Mucosa of descending colon (tissue), 3 donors: Measurements from ENCODE around the gene RNASE1. TPM values are rescaled to one million over a fixed set of nuclear protein-coding genes. Genes with fewer than 3 reads are reported as not detected.
"Not testable (repeated sequence)": the region's sequence is repeated elsewhere in the genome, so short reads cannot be mapped to it uniquely, and the experiment has no call there.

Source experiments
- ATAC-seq: fragments of 200-7000 bp; cut with Tn5 transposase; one replicate; pipeline ENCODE4 v1.9.1; 2020; ENCODE audit warnings: mild to moderate bottlenecking, moderate library complexity
- DNase-seq, 3 donors: peaks; one replicate each; pipeline ENCODE4 v3.0.0-alpha.2; 2020
- H3K36me3 ChIP-seq: fragments of 200-600 bp; one replicate; pipeline ENCODE4 v1.8.0; 2021; ENCODE audit warnings: low read depth, mild to moderate bottlenecking
- H3K4me1 ChIP-seq: fragments of 200-600 bp; one replicate; pipeline ENCODE4 v1.8.0; 2021; ENCODE audit warnings: low read depth, mild to moderate bottlenecking
- H3K4me3 ChIP-seq: fragments of 200-600 bp; one replicate; pipeline ENCODE4 v1.8.0; 2021; ENCODE audit warnings: mild to moderate bottlenecking
- H3K9me3 ChIP-seq: fragments of 200-600 bp; one replicate; pipeline ENCODE4 v1.8.0; 2021; ENCODE audit warnings: mild to moderate bottlenecking
- intact Hi-C, 2 donors: fragments of 100-400 bp; cut with DNase I in 1 of 2; cut with micrococcal nuclease in 1 of 2; formaldehyde crosslinking; loops; one replicate each; pipeline versions ENCODE4 v1.11.0 to v1.11.1; 2022; cut with DNase I, micrococcal nuclease
- total RNA-seq, 3 donors: library from RNA; stranded (reverse); fragmentation: NEBNext Ultra II Directional in 2 of 3; extraction: Animal tissue kit (Norgen Biotek cat#: 25700) in 2 of 3; gene quantifications; one replicate each; pipeline versions ENCODE4 v1.2.1 to v1.2.4, GENCODE V29; 2021 to 2023
- TF ChIP-seq, protein P1 (sequence below): fragments of 200-600 bp; IDR thresholded peaks from one replicate; pipeline ENCODE4 v1.8.0; 2022; ENCODE audit warnings: antibody characterized with exemption, mild to moderate bottlenecking
- donor health status: DM: no; HTN: no; CAD: no; lungs with moderate emphysema.
- donor health status: DM: no; HTN: no; CAD: no.
- donor health status: DM: no; HTN: yes; CAD: no.

The RNASE1 gene
- total RNA-seq, 3 donors from 2014 or later = 105 to 275 (median 203) TPM

DNA sequence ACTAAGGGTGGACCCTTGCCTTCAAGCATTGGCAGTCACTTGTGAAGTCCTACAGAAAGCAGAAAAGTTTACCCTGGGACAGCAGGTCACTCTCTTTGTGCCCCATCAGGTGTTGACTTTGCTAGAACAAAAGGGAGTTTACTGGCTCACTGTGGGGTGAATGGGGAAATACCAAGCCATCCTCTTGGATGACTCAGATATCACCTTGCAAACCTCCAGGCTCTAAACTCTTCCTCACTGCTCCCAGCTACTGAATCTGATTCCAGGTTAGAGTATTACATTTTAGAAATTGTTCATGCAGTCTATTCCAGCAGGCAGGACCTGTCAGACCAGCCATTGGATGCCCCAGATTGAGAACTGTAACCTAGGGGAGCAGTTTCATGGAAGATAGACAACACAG lies 41.7 kb downstream of the RNASE1 start:
- TF ChIP-seq, protein P1, sequence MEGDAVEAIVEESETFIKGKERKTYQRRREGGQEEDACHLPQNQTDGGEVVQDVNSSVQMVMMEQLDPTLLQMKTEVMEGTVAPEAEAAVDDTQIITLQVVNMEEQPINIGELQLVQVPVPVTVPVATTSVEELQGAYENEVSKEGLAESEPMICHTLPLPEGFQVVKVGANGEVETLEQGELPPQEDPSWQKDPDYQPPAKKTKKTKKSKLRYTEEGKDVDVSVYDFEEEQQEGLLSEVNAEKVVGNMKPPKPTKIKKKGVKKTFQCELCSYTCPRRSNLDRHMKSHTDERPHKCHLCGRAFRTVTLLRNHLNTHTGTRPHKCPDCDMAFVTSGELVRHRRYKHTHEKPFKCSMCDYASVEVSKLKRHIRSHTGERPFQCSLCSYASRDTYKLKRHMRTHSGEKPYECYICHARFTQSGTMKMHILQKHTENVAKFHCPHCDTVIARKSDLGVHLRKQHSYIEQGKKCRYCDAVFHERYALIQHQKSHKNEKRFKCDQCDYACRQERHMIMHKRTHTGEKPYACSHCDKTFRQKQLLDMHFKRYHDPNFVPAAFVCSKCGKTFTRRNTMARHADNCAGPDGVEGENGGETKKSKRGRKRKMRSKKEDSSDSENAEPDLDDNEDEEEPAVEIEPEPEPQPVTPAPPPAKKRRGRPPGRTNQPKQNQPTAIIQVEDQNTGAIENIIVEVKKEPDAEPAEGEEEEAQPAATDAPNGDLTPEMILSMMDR = no peak
- ATAC-seq = peak; percentile 38
- H3K9me3 ChIP-seq = no peaks in the 10 kb centered on the region
- no peaks in the 10 kb centered on the region for H3K4me1 ChIP-seq
- intact Hi-C loops = no loop called here
- H3K4me3 ChIP-seq = no peak overlapping the region
- no peak for DNase-seq
- H3K36me3 ChIP-seq = no peaks in the 10 kb centered on the region

DNA sequence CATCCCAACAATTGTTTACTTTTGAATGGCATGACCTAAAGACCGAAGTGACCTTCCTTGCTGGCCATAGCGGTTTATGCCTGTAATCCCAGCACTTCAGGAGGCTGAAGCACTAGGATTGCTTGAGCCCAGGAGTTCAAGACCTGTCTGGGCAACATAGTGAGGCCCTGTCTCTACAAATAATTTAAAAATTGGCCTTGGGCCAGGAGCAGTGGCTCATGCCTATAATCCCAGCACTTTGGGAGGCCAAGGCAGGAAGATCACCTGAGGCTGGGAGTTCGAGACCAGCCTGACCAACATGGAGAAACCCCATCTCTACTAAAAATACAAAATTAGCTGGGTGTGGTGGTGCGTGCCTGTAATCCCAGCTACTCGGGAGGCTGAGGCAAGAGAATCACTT lies 43.2 kb downstream of the RNASE1 start:
- intact Hi-C loops, ATAC-seq: not testable (repeated sequence)

DNA sequence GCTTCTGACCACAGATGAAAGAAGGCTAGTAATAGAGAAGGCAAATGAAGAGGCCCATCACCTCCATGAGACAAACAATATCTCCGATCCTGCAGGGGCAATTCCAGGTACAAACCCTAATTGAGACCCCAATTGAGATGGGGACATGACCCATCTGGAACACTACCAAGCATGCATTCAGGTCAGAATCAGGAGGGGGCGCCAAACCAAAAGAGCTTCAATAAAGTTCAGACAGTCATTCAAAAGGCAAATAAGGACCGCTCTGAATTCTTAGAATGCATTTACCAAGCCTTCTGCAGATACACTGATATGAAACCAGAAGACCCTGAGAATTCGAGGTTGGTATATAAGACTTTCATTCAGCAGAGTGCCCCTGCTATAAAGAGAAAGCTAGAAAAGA lies 44.7 kb downstream of the RNASE1 start:
- TF ChIP-seq, protein P1 = no peak
- intact Hi-C loops = no loop called here
- no peak overlapping the region for H3K4me3 ChIP-seq
- no peaks in the 10 kb centered on the region for H3K4me1 ChIP-seq
- no peak for ATAC-seq
- peak in 1 of 3 donors; percentile 74 for DNase-seq
- no peaks in the 10 kb centered on the region for H3K36me3 ChIP-seq
- no peaks in the 10 kb centered on the region for H3K9me3 ChIP-seq

More for the DNA sequence above, 43.2 kb downstream of the RNASE1 start:
- DNase-seq, H3K4me1 ChIP-seq, H3K36me3 ChIP-seq, H3K9me3 ChIP-seq, H3K4me3 ChIP-seq: not testable (repeated sequence)

DNA sequence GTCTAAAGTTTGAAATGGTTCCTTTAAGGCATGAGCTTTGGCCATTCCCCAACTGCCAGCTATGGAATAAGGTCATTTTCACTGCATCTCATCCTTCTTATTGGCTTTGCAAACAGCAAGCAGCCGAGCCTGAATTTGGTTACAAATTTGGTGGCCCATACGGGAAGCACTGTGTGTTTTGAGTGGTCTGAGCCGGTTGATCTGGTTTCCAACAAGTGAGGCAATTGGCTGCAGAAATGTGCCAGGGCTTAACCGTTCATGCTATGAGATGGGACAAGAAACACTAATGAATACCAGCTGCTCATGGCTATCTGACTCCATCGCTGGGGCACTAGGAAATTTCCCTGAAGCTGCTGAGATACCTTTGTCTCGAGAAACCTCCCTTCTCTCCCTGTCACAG lies 47.6 kb downstream of the RNASE1 start:
- intact Hi-C loops = no loop called here
- Histone ChIP-seq H3K4me3 (no peak overlapping the region), H3K36me3 (no peaks in the 10 kb centered on the region), H3K4me1 (no peaks in the 10 kb centered on the region), H3K9me3 (peaks cover 11% of the 10 kb centered on the region)
- ATAC-seq (no peak), DNase-seq (no peak)
- TF ChIP-seq, protein P1 = no peak

DNA sequence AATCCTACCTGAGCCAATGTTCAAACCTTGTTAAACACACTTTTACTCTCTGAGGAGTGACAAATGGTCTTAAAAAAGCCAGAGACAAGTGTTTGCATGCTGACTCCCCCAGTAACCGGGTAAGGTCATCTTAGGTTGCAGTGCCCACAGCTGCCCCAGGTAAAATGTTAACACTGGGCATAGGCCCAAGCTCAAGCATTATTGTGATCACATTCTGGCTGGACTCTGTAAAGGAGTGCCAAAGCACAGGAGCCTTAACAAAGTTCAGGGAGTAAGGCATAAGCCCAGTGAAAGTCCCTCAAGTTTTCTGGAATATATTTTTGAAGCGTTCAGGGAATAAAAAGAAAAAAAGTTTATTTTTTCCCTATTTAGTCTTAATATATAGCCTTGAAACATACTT lies 48.3 kb downstream of the RNASE1 start:
- no peak overlapping the region for H3K4me3 ChIP-seq
- H3K4me1 ChIP-seq = no peaks in the 10 kb centered on the region
- ATAC-seq (no peak), DNase-seq (no peak)
- H3K9me3 ChIP-seq = peaks cover 11% of the 10 kb centered on the region
- no peaks in the 10 kb centered on the region for H3K36me3 ChIP-seq
- TF ChIP-seq, protein P1 = no peak
- intact Hi-C loops = no loop called here

DNA sequence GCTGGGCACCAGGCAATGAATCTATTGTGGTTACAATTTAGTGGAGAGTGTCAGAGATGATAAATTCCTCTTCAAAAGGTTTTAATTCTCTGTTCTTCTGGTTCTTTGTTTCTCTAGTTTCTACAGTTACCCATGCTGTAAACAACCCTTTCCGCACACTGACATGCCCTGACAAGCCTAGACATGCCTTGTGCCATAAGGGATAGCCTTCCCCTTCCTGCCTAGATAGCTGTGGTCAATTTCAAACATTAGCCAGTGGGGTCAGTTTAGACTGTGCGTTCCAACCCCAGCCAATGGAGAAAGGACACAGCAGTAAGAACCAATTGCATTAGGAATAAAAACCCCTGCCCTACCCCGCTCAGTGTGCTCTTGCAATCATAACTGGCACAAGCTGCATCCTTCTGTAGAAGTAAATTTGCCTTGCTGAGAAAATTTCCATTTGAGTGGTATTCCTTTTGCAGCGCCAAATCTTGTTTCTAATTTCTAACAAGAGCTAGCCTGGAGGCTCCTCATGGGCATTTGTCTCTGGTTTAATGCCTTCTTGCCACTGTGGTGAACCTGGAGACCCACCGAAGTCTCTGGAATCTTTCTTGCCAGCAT lies 50.6 kb downstream of the RNASE1 start:
- peaks cover 11% of the 10 kb centered on the region for H3K9me3 ChIP-seq
- H3K4me1 ChIP-seq = no peaks in the 10 kb centered on the region
- DNase-seq (no peak), ATAC-seq (no peak)
- intact Hi-C loops = no loop called here
- H3K36me3 ChIP-seq = no peaks in the 10 kb centered on the region
- TF ChIP-seq, protein P1 = no peak
- no peak overlapping the region for H3K4me3 ChIP-seq

Other genes starting within 250 kb of the RNASE1 start
- not detected for gene RNASE9, start 241.8 kb downstream of the RNASE1 start, total RNA-seq
- gene RNASE11, start 214.8 kb downstream of the RNASE1 start, total RNA-seq = not detected
- gene RNASE12, start 211.5 kb downstream of the RNASE1 start, total RNA-seq = not detected
- not detected for gene OR6S1, start 161.2 kb downstream of the RNASE1 start, total RNA-seq
- 10 to 100 TPM; 35.9 to 37.4 (median 36.4) TPM for gene RNASE4, start 118.3 kb downstream of the RNASE1 start, total RNA-seq
- gene ANG, start 114.1 kb downstream of the RNASE1 start, total RNA-seq = 10 to 100 TPM; 25.0 to 50.1 (median 41.0) TPM
- not detected for gene EDDM3A, start 57.0 kb downstream of the RNASE1 start, total RNA-seq
- not detected for gene EDDM3B, start 34.4 kb downstream of the RNASE1 start, total RNA-seq
- gene RNASE6, start 21.6 kb downstream of the RNASE1 start, total RNA-seq = 10 to 100 TPM in 1 of 3 donors, 1 to 10 TPM in 2; 3.3 to 13.7 (median 9.1) TPM
- not detected for gene RNASE3, start 88.5 kb upstream of the RNASE1 start, total RNA-seq
- 1 to 10 TPM in 1 of 3 donors, under 1 TPM in 1, not detected in 1; 0.96 to 4.0 TPM for gene RNASE2, start 152.6 kb upstream of the RNASE1 start, total RNA-seq
- 10 to 100 TPM; 61.1 to 87.3 (median 73.1) TPM for gene METTL17, start 187.1 kb upstream of the RNASE1 start, total RNA-seq
- gene SLC39A2, start 196.4 kb upstream of the RNASE1 start, total RNA-seq = 1 to 10 TPM in 2 of 3 donors, under 1 TPM in 1; 0.28 to 4.9 (median 2.0) TPM
- gene NDRG2, start 222.2 kb upstream of the RNASE1 start, total RNA-seq = 100 to 1,000 TPM; 156 to 212 (median 188) TPM
- 1 to 10 TPM in 1 of 3 donors, under 1 TPM in 1, not detected in 1; 0.58 to 2.3 TPM for gene TPPP2, start 227.4 kb upstream of the RNASE1 start, total RNA-seq
- gene RNASE13, start 232.0 kb upstream of the RNASE1 start, total RNA-seq = not detected
- under 1 TPM in 2 of 3 donors, not detected in 1; 0.19 to 0.32 TPM for gene RNASE7, start 239.5 kb upstream of the RNASE1 start, total RNA-seq